NCI-H128 (cell line): Measurements from ENCODE around the gene CHEK2.
"Not testable (repeated sequence)": the region's sequence is repeated elsewhere in the genome, so short reads cannot be mapped to it uniquely, and the experiment has no call there.

ENCODE experiments used
- DNase-seq: peaks from one replicate; lab custom pipeline; 2025; ENCODE audit not compliant: unreplicated experiment; lab: John Stamatoyannopoulos, UW

CHEK2 gene

GRCh38 chr22:28742562-28742962 lies 942 bp upstream of the CHEK2 start:
- no peak for DNase-seq

DNA sequence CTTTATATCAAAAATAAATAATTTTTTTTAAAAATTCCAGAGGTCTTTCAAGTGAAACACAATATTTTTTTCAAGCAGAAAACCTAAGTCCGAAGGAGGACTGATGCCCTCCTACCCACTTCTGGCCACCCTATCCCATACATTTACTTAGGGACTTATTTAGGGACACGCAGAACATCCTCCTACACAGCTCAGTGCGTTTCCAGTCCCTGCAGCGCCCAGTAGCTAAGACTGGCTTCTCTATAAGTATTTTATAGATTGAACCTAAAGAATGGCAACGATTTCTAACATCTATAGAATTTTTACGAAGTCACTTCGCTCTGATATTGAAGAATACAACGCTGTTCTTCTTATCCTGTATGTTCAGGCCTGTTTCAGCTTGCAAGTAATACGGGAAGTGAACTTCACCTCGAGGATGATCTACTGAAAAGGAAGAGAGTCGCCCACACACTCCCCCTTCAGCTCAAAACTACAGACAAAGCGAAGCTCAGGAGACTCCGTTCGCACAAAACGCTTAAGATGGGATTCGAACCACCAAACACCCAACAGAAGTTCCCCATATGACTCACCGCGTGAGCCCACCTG lies 328 bp downstream of the CHEK2 start:
- no peak for DNase-seq

GRCh38 chr22:28738876-28739275 lies 2.7 kb downstream of the CHEK2 start:
- DNase-seq: not testable (repeated sequence)

GRCh38 chr22:28737701-28738100 lies 3.9 kb downstream of the CHEK2 start:
- DNase-seq: no peak

- DNase-seq: no peak
Observed at GRCh38 chr22:28736301-28737155, 5.1 kb downstream of the CHEK2 start.

DNA sequence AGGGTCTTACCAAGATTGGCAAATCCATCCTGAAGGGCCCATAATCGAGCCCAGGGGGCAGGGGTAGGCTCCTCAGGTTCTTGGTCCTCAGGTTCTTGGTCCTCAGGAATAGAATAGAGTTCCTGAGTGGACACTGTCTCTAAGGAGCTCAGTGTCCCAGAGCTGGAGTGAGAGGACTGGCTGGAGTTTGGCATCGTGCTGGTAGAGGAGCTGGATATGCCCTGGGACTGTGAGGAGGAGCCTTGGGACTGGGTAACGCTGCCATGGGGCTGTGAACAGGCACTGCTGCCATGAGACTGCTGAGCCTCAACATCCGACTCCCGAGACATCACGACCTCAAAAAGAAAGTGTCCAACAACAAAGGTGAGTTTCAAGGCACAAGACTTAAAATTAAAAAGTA lies 7.2 kb downstream of the CHEK2 start:
- DNase-seq: no peak

- DNase-seq: no peak
Observed at GRCh38 chr22:28730179-28730578, 11.4 kb downstream of the CHEK2 start.

DNA sequence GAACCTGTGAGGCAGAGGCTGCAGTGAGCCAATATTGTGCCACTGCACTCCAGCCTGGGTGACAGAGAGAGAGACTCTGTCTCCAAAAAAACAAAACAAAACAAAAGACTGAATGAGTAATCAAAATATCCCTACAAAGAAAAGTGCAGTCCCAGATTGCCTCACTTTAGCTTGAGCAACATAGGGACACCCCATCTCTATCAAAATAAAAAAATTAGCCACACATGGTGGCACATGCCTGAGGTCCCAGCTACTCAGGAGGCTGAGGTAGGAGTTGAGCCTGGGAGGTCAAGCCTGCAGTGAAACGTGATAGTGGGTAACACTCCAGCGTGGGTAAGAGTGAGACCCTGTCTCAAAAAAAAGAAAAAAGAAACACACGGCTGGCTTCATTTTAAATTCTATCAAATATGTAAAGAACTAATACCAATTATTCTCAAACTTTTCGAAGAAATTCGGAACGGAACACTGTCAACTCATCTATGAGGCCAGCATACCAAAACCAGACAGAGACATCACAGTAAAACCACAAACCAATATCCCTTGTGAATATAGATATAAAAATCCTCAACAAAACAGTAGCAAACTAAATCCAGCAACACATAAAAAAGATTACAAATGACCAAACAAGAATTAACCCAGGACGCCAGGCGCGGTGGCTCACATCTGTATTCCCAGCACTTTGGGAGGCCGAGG lies 12.9 kb downstream of the CHEK2 start:
- DNase-seq: no peak

GRCh38 chr22:28728002-28728401 lies 13.6 kb downstream of the CHEK2 start:
- DNase-seq: no peak

DNA sequence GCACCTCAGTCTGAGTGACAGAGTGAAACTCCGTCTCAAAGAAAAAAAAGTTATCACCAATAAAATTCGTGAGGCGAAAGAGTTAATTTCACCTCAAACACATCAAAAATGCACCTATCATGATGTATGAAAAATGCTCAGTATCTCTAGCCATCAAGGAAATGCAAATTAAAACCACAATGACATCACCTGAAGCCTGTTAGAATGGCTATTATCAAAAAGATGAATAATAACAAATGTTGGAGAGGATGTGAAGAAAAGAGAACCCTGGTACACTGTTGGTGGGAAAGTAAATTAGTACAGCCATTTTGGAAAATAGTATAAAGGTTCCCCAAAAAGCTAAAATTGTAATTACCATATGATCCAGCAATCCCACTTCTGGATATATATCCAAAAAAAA lies 23.6 kb downstream of the CHEK2 start:
- no peak for DNase-seq

DNA sequence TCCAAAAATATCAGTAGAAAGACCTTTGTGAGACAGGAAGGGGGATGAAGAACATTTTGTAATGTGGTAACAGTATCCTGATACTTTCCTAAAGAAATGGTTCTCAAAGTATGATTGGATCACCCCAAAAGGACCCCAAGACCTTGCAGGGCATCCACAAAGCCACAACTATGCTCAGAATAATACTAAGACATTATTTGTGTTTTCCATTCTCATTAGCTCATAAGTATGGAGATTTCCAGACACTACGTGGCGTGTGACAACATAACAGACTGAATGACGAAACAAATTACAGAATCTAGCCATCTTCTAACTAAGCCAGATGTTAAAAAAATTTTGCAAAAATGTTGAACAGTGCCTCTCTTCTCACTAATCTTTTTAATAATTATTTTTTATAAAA lies 24.9 kb downstream of the CHEK2 start:
- no peak for DNase-seq

DNA sequence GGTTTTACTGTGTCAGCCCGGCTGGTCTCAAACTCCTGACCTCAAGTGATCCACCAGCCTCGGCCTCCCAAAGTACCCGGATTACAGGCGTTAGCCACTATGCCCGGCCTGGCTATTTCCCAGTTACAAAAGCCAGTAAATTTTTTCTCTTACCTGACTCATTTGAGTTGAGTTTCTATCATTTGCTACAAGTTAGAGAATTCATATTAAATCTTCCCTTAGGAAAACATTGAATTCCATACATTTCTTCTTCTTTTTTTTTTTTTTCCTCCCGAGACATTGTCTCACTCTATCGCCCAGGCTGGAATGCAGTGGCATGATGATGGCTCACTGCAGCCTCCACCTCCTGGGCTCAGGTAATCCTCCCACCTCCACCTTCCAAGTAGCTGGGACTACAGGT lies 26.0 kb downstream of the CHEK2 start:
- DNase-seq: no peak

- DNase-seq: no peak
Observed at GRCh38 chr22:28714043-28714628, 27.5 kb downstream of the CHEK2 start.

- no peak for DNase-seq
Observed at GRCh38 chr22:28711820-28712777, 29.5 kb downstream of the CHEK2 start.

DNA sequence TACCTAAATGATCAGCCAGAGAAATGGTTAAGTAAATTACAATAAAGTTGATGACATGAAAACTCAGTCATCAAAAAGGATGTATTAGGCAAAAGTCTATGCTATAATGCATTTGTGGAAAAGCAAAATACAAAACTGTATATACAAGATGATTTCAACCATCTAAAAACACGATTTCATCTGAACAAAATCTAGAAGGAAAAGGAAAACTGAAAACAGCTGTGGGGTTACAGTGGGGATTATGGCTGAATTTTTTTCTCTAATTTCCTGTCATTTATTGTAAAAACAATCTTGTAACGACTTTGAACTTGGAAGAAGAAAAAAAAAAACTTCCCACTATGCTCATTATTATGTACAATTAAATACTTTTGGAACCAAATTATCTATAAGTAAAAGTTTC lies 30.3 kb downstream of the CHEK2 start:
- no peak for DNase-seq

DNA sequence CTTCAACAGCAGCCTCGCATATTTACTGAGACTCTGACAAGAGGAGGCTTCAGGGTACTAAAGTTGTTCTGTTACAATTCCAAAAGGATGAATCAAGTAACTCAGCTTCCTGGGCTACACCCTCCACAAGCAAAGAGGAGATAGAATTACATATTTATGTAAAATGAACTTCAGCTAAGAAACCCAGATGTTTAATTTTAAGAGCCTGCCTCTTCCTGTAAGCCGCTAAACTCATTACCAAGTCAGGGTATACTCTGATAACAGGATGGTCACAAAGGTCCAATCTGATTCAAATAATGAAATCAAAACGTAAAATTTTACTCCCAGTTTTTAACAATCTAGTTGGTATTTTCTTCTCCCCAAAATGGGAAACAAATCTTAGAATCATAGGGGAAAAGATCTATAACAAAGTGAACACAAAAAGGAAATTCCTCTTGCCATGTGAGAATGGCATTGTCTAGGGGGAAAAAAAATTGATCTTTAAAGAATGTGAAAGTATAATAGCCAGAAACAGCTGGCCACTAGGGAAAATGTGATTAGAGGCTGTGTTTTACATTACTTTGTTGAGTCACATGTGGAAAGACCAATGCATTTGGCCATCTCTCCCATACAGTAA lies 30.9 kb downstream of the CHEK2 start:
- no peak for DNase-seq

DNA sequence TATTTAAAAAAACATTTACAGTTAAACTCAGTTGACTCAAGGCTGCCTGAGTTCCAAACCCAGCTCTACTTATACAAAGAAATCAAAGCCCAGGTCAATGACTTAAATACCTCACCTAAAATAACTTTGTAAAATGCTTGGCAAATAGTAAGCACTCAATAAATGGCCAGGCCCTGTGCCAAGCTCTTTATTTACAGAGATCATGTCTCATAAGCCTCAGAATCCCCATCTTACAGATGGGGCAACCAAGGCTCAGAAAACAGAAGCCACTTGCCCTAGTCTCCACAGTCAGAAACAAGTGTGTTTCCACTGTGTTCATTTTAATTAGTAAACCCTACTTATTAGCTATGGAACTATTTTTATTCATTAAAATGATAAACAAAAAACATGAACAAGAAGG lies 31.5 kb downstream of the CHEK2 start:
- no peak for DNase-seq

GRCh38 chr22:28706845-28707244 lies 34.8 kb downstream of the CHEK2 start:
- DNase-seq: no peak

GRCh38 chr22:28703436-28703835 lies 38.2 kb downstream of the CHEK2 start:
- no peak for DNase-seq

DNA sequence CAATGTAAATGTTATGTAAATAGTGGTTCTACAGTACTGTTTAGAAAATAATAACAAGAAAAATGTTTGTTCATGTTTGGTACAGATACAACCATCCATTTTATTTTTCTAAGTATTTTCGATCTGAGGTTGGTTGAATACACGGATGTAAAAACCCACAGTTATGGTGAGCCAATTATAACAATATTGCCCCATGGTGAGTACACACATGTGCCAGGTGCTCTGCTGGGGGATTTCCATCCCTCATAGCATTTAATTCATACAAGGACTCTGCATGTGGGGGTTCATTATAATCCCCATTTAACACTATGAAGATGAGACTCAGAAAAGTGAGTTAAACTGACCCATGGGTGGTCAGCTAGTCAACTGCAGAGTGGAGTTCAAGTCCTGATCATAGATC lies 38.7 kb downstream of the CHEK2 start:
- no peak for DNase-seq
